Measurements from ENCODE around the gene RRAS2.

RRAS2 gene

GRCh38 chr11:14336507-14337503 is 22.2 kb downstream of the RRAS2 start:
- no peak for DNase-seq

GRCh38 chr11:14335712-14336111 is 23.3 kb downstream of the RRAS2 start:
- no peak for DNase-seq

GRCh38 chr11:14334893-14335292 is 24.1 kb downstream of the RRAS2 start:
- DNase-seq = no peak

- DNase-seq = no peak
Measured at GRCh38 chr11:14334192-14334591, 24.8 kb downstream of the RRAS2 start.

- no peak for DNase-seq
Measured at GRCh38 chr11:14331476-14332136, 27.4 kb downstream of the RRAS2 start.

GRCh38 chr11:14330881-14331280 is 28.1 kb downstream of the RRAS2 start:
- no peak for DNase-seq

GRCh38 chr11:14329702-14330101 is 29.3 kb downstream of the RRAS2 start:
- DNase-seq = no peak

- no peak for DNase-seq
Measured at GRCh38 chr11:14327116-14327515, 31.9 kb downstream of the RRAS2 start.

GRCh38 chr11:14323118-14323676 is 35.8 kb downstream of the RRAS2 start:
- no peak for DNase-seq

- no peak for DNase-seq
Measured at GRCh38 chr11:14322510-14322909, 36.5 kb downstream of the RRAS2 start.

- DNase-seq = peak; percentile 40
Measured at GRCh38 chr11:14320020-14320419, 39.0 kb downstream of the RRAS2 start.

GRCh38 chr11:14318581-14318981 is 40.4 kb downstream of the RRAS2 start:
- DNase-seq = no peak

- no peak for DNase-seq
Measured at GRCh38 chr11:14317659-14318325, 41.2 kb downstream of the RRAS2 start.

GRCh38 chr11:14315130-14315529 is 43.9 kb downstream of the RRAS2 start:
- no peak for DNase-seq

- no peak for DNase-seq
Measured at GRCh38 chr11:14314127-14314526, 44.9 kb downstream of the RRAS2 start.

GRCh38 chr11:14312736-14313438 is 46.1 kb downstream of the RRAS2 start:
- DNase-seq = no peak

- no peak for DNase-seq
Measured at GRCh38 chr11:14310679-14311078, 48.3 kb downstream of the RRAS2 start.

- DNase-seq = no peak
Measured at GRCh38 chr11:14309425-14310192, 49.4 kb downstream of the RRAS2 start.

GRCh38 chr11:14308897-14309387 is 50.0 kb downstream of the RRAS2 start:
- no peak for DNase-seq

GRCh38 chr11:14308114-14308896 is 50.7 kb downstream of the RRAS2 start:
- peak; percentile 3 for DNase-seq

GRCh38 chr11:14306481-14306880 is 52.5 kb downstream of the RRAS2 start:
- no peak for DNase-seq
